ENCODE results near the gene SLC25A31. TPM values are rescaled to one million over a fixed set of nuclear protein-coding genes. Genes with fewer than 3 reads are reported as not detected.

SLC25A31 gene
- not detected for polyA plus RNA-seq (2012; ENCODE audit: insufficient read depth, insufficient read length)

GRCh38 chr4:127730142-127730913, at the start of gene SLC25A31:
Gene SLC25A31, plus strand, starts transcription at chr4:127730400. Its CDS starts 146 bp downstream, at chr4:127730546.
- H3K4me3 ChIP-seq (ENCODE audit: low read length): no peak within 1 kb of the TSS
- no peak for DNase-seq (ENCODE audit: low read depth, low spot score)

DNA sequence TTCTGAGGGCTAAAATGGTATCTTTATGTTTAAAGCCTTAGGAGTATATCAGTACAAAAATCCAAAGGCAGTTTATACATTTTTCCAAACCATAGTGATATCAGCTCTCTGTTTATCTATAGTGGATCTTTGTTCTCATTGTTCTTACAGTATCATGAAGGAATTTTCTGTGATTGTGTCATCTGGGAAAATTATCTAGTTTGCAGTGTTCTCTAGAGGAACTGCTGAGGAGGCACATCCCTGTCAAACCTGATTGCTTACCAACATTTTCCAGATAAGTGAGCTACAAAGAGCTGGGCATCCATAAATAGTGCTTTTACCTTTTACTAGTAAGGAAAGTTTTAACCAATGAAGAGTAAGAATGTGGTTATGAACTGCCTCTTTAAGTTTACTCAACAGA, 44.9 kb upstream of the SLC25A31 start:
- no peak for DNase-seq (ENCODE audit: low read depth, low spot score)

GRCh38 chr4:127686658-127687057, 43.5 kb upstream of the SLC25A31 start:
- no peak for DNase-seq (ENCODE audit: low read depth, low spot score)
- no peak overlapping the region for H3K4me3 ChIP-seq (ENCODE audit: low read length)

More for the DNA sequence above, 44.9 kb upstream of the SLC25A31 start:
- H3K4me3 ChIP-seq (ENCODE audit: low read length): no peak overlapping the region

DNA sequence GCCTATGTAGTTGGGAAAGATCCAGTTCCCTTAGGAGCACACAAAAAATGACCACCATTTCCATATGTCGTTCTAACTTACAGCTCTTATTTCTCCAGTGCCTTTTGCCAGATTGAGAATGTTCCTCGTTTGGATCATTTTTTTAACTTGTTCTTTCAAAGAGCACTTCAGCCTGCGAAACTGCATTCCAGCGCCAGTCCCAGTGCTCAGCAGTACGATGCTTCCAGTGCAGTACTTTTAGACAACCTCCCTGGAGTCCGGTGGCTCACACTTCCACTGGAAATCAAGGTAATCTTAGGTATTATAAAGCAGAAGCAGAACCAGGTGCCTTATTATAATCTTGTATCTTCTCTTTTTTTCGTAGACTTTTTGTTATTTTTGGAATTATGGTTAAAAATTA, 42.6 kb upstream of the SLC25A31 start:
- H3K4me3 ChIP-seq (ENCODE audit: low read length): no peak overlapping the region
- no peak for DNase-seq (ENCODE audit: low read depth, low spot score)

- no peak overlapping the region for H3K4me3 ChIP-seq (ENCODE audit: low read length)
Measured at GRCh38 chr4:127698789-127699200, 31.4 kb upstream of the SLC25A31 start.

DNA sequence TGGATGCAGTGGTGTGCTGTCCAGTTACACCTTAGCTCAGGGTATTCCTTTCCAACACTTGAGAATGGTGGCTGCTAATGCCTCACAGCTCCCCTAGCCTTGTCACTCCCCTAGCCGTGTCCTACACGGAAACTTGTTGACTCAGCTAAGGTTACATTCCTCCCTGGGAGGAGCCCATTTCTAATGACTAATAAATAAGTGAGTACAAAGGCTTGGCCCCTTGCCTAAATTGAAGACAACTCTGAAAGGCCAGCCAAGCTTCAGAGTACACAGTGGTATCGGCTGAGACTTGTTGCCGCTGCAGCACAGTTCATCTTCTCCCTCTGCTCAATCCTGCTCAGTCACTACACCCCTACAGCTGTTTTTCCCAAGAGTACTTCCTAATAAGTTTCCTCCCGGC, 21.2 kb upstream of the SLC25A31 start:
- H3K4me3 ChIP-seq (ENCODE audit: low read length): no peak overlapping the region
- DNase-seq (ENCODE audit: low read depth, low spot score): no peak

More at GRCh38 chr4:127698789-127699200, 31.4 kb upstream of the SLC25A31 start:
- DNase-seq (ENCODE audit: low read depth, low spot score): no peak

GRCh38 chr4:127709456-127709855, 20.7 kb upstream of the SLC25A31 start:
- no peak overlapping the region for H3K4me3 ChIP-seq (ENCODE audit: low read length)
- no peak for DNase-seq (ENCODE audit: low read depth, low spot score)

DNA sequence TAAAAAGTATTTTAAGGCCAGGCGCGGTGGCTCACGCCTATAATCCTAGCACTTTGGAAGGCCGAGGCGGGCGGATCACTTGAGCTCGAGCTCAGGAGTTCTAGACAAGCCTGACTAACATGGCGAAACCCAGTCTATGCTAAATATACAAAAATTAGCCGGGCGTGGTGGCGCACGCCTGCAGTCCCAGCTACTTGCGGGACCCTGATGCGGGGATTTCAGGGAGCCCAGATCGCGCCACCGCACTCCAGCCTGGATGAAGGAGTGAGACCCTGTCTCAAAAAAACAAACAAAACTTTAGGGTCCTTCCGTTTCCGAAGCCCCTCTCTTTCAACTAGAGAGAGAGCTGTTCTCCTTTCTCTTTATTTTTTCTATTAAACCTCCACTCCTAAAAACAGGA, 1.2 kb downstream of the SLC25A31 start:
- H3K4me3 ChIP-seq (ENCODE audit: low read length): no peak overlapping the region
- DNase-seq (ENCODE audit: low read depth, low spot score): no peak

- no peak overlapping the region for H3K4me3 ChIP-seq (ENCODE audit: low read length)
- peak; percentile 34 for DNase-seq (ENCODE audit: low read depth, low spot score)
Measured at GRCh38 chr4:127732623-127733328, 2.6 kb downstream of the SLC25A31 start.

DNA sequence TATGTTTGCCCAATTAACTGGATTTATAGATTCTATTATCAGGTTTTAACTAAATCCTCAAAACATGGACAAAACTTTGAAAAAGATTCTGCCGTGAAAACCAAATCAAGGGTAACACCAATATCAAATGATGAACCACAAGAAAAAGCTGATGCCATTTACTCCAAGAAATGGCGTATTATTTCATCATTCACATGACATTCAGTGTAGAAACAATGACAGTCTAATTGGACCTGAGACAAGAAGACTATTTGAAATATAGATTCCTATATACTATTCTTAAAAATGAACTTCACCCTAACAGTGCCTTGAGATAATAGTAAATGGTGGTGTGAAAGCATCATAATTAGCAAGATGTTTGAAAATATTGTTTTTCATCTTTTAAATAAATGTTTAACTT, 4.8 kb downstream of the SLC25A31 start:
- no peak for DNase-seq (ENCODE audit: low read depth, low spot score)
- no peak overlapping the region for H3K4me3 ChIP-seq (ENCODE audit: low read length)

DNA sequence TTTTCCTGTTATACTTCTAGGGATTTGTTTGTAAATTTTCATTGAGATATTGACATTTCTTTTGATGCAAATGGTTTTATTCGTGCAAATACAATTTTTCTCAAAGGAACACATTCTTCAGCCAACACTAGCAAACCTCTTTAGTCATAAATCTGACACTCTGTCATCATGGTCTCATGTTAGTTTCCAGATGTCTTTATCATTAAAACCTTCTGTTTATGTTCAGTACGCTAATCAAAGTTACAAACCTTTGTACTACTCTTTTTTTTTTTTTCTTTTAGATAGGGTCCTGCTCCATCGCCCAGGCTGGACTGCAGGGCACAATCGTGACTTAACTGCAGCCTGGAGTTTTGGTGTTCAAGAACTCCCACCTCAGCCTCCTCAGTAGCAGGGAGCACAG, 7.1 kb downstream of the SLC25A31 start:
- H3K4me3 ChIP-seq (ENCODE audit: low read length): no peak overlapping the region
- no peak for DNase-seq (ENCODE audit: low read depth, low spot score)

GRCh38 chr4:127741247-127741646, 11.0 kb downstream of the SLC25A31 start:
- DNase-seq (ENCODE audit: low read depth, low spot score): no peak
- no peak overlapping the region for H3K4me3 ChIP-seq (ENCODE audit: low read length)

DNA sequence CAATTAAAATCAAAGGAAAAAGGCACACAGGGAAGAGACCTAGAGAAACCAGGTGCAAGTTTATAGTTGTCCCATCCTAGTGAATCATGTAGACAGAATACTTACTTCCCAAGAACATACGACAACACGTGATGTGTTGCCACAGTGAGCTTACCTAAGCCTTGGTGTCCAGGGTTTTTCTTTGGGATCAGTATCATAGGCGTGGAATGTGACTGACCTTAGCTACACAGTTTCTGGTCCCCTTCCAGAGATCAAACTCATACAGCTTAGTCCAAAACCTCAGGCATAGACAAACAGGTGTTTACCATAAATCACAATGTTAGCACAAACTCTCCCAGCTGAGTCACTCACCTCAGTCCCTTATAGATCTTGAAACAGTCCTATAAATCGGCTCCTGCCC, 17.7 kb downstream of the SLC25A31 start:
- no peak for DNase-seq (ENCODE audit: low read depth, low spot score)
- no peak overlapping the region for H3K4me3 ChIP-seq (ENCODE audit: low read length)

DNA sequence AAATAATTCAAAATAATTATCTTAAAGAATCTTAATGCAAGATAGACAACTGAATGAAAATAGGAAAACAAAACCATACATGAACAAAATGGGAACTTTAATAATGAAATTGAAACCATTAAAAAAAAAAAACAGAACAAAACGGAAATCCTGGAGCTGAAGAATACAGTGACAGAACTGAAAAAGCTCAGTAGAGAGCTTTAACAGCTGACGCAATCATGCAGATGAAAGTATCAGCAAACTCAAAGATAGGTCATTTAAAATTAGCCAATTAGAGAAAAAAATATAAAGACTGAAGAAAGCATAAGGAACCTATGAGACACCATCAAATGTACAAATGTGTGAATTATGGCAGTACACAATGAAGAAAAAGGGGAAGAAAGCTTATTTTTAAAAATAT, 18.8 kb downstream of the SLC25A31 start:
- DNase-seq (ENCODE audit: low read depth, low spot score): no peak

DNA sequence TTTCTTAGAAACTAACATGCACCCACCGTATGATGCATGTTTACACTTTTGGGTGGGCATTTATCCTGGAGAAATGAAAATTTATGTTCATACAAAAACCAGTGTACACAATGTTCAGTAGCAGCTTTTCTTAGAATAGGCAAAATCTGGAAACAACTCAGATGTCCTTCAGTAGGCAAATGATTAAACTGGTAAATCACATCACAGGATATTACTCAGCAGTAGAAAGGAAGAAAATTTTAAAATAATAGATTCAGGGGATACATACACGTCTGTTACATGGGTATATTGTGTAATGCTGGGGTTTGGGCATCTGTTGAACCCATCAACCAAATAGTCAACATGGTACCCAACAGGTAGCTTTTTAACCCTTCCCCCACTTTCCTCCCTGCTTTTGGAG, 26.7 kb downstream of the SLC25A31 start:
- no peak for DNase-seq (ENCODE audit: low read depth, low spot score)
- H3K4me3 ChIP-seq (ENCODE audit: low read length): no peak overlapping the region

More for the DNA sequence above, 18.8 kb downstream of the SLC25A31 start:
- no peak overlapping the region for H3K4me3 ChIP-seq (ENCODE audit: low read length)

GRCh38 chr4:127759228-127759820, 29.1 kb downstream of the SLC25A31 start:
- H3K4me3 ChIP-seq (ENCODE audit: low read length): no peak overlapping the region
- DNase-seq (ENCODE audit: low read depth, low spot score): no peak

GRCh38 chr4:127759893-127760292, 29.7 kb downstream of the SLC25A31 start:
- no peak overlapping the region for H3K4me3 ChIP-seq (ENCODE audit: low read length)
- no peak for DNase-seq (ENCODE audit: low read depth, low spot score)

DNA sequence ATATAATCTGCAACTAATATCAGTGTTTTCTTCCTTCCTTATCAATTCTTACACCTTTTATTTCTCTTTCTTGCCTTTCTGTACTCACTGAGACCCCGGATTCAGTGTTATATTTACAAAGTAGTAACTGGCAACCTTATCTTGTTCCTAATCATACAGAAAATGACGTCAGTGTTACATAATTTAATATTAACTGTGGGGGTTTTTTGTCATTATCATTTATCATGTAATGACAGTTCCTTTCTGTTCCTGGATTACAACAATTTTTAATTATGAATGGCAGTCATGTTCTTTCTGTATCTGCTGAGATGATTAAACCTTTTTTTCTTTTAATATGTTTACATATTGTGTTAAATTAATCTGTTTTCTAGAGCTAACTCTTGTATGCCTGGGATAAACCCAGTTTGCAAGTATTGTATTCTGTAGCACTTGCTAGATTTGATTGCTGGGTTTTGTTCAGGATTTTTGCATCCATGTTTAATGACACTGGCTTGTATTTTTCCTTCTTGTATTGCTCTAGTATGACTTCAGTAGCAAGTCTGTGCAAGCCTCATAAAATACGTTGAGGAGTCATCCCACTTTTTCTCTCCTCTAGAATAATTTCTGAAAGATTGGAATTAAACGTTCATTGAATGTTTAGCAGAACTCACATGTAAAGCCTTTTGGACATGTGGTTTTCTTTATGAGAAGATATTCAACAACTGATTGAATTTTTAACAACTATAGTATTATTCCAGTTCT, 41.5 kb downstream of the SLC25A31 start:
- no peak for DNase-seq (ENCODE audit: low read depth, low spot score)
- H3K4me3 ChIP-seq (ENCODE audit: low read length): no peak overlapping the region
